Left kidney (tissue), 8 donors: ENCODE results near the gene CD320. TPM values are rescaled to one million over a fixed set of nuclear protein-coding genes. Genes with fewer than 3 reads are reported as not detected.
A peak's percentile ranks its signal among the peaks of the same experiment; 100 is the strongest.
"Not testable (repeated sequence)": the region's sequence is repeated elsewhere in the genome, so short reads cannot be mapped to it uniquely, and the experiment has no call there.

ENCODE experiments used
- DNase-seq: peaks from one replicate; pipeline ENCODE4 v3.0.0-alpha.2; 2013
- long read RNA-seq, 8 donors: transcript quantifications; one replicate each; lab custom pipeline, GENCODE V29; 2026
- polyA plus RNA-seq: library from polyadenylated mRNA; unstranded; fragments of 120-200 nt; gene quantifications from one replicate; pipeline ENCODE4 v1.2.1, GENCODE V29; 2013; ENCODE audit not compliant: insufficient read length

The CD320 gene
- polyA plus RNA-seq = 27.0 TPM
- long read RNA-seq, donor 1, transcript CD320-201 (5 exons, 1,250 nt) = major isoform, 31 of 55 reads
- long read RNA-seq, donor 1, partial matches to known transcripts = 18 of 55 reads
- long read RNA-seq, donor 1, other reads (novel, unspliced or antisense) = 0 of 55 reads
- long read RNA-seq, donor 2, transcript CD320-201 (5 exons, 1,250 nt) = major isoform, 28 of 28 reads
- long read RNA-seq, donor 2, partial matches to known transcripts = 0 of 28 reads
- long read RNA-seq, donor 2, other reads (novel, unspliced or antisense) = 0 of 28 reads
- long read RNA-seq, donor 3, transcript CD320-201 (5 exons, 1,250 nt) = major isoform, 20 of 20 reads
- long read RNA-seq, donor 3, partial matches to known transcripts = 0 of 20 reads
- long read RNA-seq, donor 3, other reads (novel, unspliced or antisense) = 0 of 20 reads
- long read RNA-seq, donor 4 = 0 reads
- long read RNA-seq, donor 5, transcript CD320-201 (5 exons, 1,250 nt) = major isoform, 37 of 47 reads
- long read RNA-seq, donor 5, partial matches to known transcripts = 0 of 47 reads
- long read RNA-seq, donor 5, other reads (novel, unspliced or antisense) = 9 of 47 reads
- long read RNA-seq, donor 6, transcript CD320-201 (5 exons, 1,250 nt) = major isoform, 33 of 41 reads
- long read RNA-seq, donor 6, partial matches to known transcripts = 6 of 41 reads
- long read RNA-seq, donor 6, other reads (novel, unspliced or antisense) = 0 of 41 reads
- long read RNA-seq, donor 7, transcript CD320-201 (5 exons, 1,250 nt) = major isoform, 35 of 36 reads
- long read RNA-seq, donor 7, partial matches to known transcripts = 0 of 36 reads
- long read RNA-seq, donor 7, other reads (novel, unspliced or antisense) = 0 of 36 reads
- long read RNA-seq, donor 8, transcript CD320-201 (5 exons, 1,250 nt) = major isoform, 11 of 11 reads
- long read RNA-seq, donor 8, partial matches to known transcripts = 0 of 11 reads
- long read RNA-seq, donor 8, other reads (novel, unspliced or antisense) = 0 of 11 reads

- DNase-seq = peak; percentile 93
Measured at GRCh38 chr19:8307965-8308866, at the start of gene CD320. Gene CD320 (minus strand): TSS chr19:8308358. CDS start chr19:8308290, 68 bp downstream.

GRCh38 chr19:8357007-8357521, 48.9 kb upstream of the CD320 start:
- no peak for DNase-seq

GRCh38 chr19:8355631-8356402, 47.7 kb upstream of the CD320 start:
- no peak for DNase-seq

GRCh38 chr19:8352845-8353244, 44.7 kb upstream of the CD320 start:
- not testable (repeated sequence) for DNase-seq

DNA sequence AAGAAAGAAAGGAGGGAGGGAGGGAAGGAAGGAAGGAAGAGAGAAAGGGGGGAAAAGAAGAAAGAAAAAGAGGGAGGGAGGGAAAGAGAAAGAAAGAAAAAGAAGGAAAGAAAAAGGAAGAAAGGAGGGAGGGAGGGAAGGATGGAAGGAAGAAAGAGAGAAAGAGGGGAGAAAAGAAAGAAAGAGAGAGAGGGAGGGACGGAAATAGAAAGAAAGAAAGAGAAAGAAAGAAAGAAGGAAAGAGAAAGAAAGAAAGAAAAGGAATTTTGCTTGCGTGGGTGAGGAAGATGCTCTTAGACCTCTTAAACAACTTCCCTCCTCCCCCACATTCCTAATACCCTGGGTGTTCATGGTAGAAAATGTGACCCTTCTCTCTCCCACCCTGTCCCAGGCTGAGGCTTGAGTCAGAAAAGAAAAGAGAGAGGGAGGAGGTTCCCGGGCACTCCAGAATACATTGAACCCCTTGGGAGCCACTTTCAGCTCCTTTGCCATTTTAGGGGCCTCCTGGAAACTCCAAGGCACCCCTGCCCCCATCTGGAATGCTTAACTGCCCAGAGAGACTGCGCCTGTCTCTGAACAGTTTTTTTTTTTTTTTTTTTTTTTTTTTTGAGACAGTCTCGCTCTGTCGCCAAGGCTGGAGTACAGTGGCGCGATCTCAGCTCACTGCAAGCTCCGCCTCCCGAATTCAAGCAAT, 44.1 kb upstream of the CD320 start:
- DNase-seq = peak; percentile 42

- DNase-seq = not testable (repeated sequence)
Measured at GRCh38 chr19:8349629-8350372, 41.6 kb upstream of the CD320 start.

- no peak for DNase-seq
Measured at GRCh38 chr19:8343483-8343844, 35.3 kb upstream of the CD320 start.

DNA sequence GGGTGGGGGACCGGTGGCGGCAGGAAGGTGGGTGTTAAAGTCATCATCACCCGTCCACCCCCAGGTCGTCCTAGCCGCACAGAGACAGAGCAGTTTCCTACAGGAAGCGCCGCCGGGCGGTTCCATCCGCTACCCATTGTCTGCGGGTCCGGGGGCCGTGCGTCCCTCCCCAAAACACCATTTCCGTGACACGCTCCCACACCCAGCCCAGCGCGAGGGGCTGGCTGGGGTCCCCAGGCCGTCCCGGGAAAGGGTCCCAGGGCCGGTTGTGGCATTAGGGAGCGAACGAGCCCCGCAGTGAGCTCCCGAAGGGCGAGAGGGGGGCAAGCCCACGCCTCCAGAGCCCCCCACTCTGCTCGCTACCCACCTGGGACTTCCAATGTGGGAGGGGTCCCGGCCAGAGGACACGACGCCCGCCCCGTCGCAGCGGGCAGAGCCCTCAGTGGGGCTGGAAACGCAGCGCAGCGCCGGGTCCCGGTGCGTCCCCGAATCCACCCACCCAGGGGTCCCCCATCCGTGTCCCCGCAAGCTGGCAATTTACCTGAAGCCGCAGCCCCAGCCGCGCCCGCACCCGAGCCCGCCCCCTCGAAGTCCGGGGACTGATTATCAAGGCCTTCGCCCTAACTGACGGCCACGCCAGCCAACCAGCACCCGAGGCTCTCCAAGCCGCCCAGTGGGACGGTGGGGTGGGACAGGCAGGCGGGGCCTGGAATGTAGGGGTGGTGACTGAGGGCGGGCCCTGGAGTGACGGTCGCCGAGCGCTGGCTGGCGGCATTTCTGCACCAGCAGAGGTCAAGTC, 34.7 kb upstream of the CD320 start, which contains the start of gene KANK3:
Gene KANK3 (minus strand): TSS at position 579 of the 799 bp plus-strand sequence. CDS start 5,434 bp downstream, outside the sequence.
- peak; percentile 93 for DNase-seq

DNA sequence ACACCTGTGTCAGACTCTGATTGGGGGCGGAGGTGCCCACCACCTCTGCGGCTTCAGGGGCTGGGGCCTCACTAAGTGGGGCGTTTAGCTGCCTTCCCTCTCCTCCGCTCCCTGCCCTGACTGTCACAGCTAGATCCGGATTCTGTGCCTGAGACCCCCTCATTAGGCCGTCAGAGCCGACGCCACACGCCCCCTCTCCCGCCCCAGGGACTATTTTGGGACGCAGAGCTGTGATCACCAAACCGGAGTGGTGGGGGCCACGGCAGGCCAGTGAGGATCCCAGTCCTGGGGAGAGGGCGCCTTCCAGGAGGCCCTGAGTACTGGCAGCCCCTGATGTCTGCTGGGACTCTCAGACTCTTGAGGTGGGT, 34.1 kb upstream of the CD320 start:
- DNase-seq = no peak

DNA sequence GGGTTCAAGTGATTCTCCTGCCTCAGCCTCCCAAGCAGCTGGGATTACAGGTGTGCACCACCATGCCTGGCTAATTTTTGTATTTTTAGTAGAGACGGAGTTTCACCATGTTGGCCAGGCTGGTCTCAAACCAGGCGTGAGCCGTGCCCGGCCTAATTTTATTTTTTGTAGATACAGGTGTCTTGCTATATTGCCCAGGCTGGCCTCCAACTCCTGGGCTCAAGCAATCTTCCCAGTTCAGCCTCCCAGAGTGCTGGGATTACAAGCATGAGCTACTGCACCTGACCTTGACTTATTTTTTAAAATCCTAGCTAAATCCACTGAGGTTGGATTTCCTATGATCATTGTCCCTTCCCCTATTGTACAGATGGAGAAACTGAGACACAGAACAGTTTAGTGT, 33.3 kb upstream of the CD320 start:
- not testable (repeated sequence) for DNase-seq

GRCh38 chr19:8340341-8341096, 32.4 kb upstream of the CD320 start:
- DNase-seq = no peak

GRCh38 chr19:8338835-8339234, 30.7 kb upstream of the CD320 start:
- no peak for DNase-seq

- no peak for DNase-seq
Measured at GRCh38 chr19:8337728-8338127, 29.6 kb upstream of the CD320 start.

- no peak for DNase-seq
Measured at GRCh38 chr19:8336660-8337059, 28.5 kb upstream of the CD320 start.

- no peak for DNase-seq
Measured at GRCh38 chr19:8336072-8336569, 28.0 kb upstream of the CD320 start.

GRCh38 chr19:8335343-8336071, 27.3 kb upstream of the CD320 start:
- DNase-seq = no peak
